Activated T-cell treated with anti-CD3 and anti-CD28 coated beads, Interleukin-2, amount 50 U/mL, for 24 hours (primary cell): ENCODE results near the gene EML1.

Experiments
- DNase-seq: peaks from one replicate; pipeline ENCODE4 v3.0.0-alpha.2; 2020
- H3K27ac Mint-ChIP-seq: 2 replicates; pipeline ENCODE4 v1.8.0; 2020; ENCODE audit warnings: mild to moderate bottlenecking, mixed read lengths
- H3K27me3 Mint-ChIP-seq: 2 replicates; pipeline ENCODE4 v1.8.0; 2020; ENCODE audit warnings: mixed read lengths
- H3K36me3 Mint-ChIP-seq: 2 replicates; pipeline ENCODE4 v1.8.0; 2020; ENCODE audit warnings: low read depth, mixed read lengths
- H3K4me1 Mint-ChIP-seq: 2 replicates; pipeline ENCODE4 v1.8.0; 2020; ENCODE audit warnings: low read depth, mixed read lengths
- H3K4me3 Mint-ChIP-seq: 2 replicates; pipeline ENCODE4 v1.8.0; 2020; ENCODE audit warnings: mild to moderate bottlenecking, moderate library complexity, mixed read lengths
- H3K9me3 Mint-ChIP-seq: 2 replicates; pipeline ENCODE4 v1.8.0; 2020; ENCODE audit warnings: mixed read lengths

The EML1 gene

GRCh38 chr14:99764222-99764706, 28.9 kb upstream of the EML1 start:
- Mint-ChIP-seq H3K27ac (no peak overlapping the region), H3K36me3 (no peaks in the 10 kb centered on the region), H3K9me3 (no peaks in the 10 kb centered on the region), H3K27me3 (peaks cover 13% of the 10 kb centered on the region), H3K4me3 (no peak overlapping the region), H3K4me1 (no peaks in the 10 kb centered on the region)
- no peak for DNase-seq

- Mint-ChIP-seq H3K4me1 (no peaks in the 10 kb centered on the region), H3K4me3 (no peak overlapping the region), H3K9me3 (no peaks in the 10 kb centered on the region), H3K27me3 (peaks cover 6% of the 10 kb centered on the region), H3K27ac (no peak overlapping the region), H3K36me3 (no peaks in the 10 kb centered on the region)
- DNase-seq: no peak
These were observed 24.8 kb upstream of the EML1 start for GRCh38 chr14:99768381-99768780.

GRCh38 chr14:99769123-99769522, 24.1 kb upstream of the EML1 start:
- Mint-ChIP-seq H3K4me1 (peaks cover under 1% of the 10 kb centered on the region), H3K27me3 (peaks cover 6% of the 10 kb centered on the region), H3K9me3 (no peaks in the 10 kb centered on the region), H3K27ac (no peak overlapping the region), H3K4me3 (no peak overlapping the region), H3K36me3 (no peaks in the 10 kb centered on the region)
- no peak for DNase-seq

- no peak overlapping the region for H3K4me3 Mint-ChIP-seq
- peaks cover 11% of the 10 kb centered on the region for H3K27me3 Mint-ChIP-seq
- H3K27ac Mint-ChIP-seq: no peak overlapping the region
- H3K36me3 Mint-ChIP-seq: no peaks in the 10 kb centered on the region
- no peaks in the 10 kb centered on the region for H3K9me3 Mint-ChIP-seq
- no peak for DNase-seq
- peaks cover 6% of the 10 kb centered on the region for H3K4me1 Mint-ChIP-seq
These were observed 23.4 kb upstream of the EML1 start for GRCh38 chr14:99769799-99770198.

GRCh38 chr14:99772371-99773283, 20.6 kb upstream of the EML1 start:
- H3K9me3 Mint-ChIP-seq: no peaks in the 10 kb centered on the region
- no peak overlapping the region for H3K27ac Mint-ChIP-seq
- H3K4me1 Mint-ChIP-seq: peaks cover 11% of the 10 kb centered on the region
- no peak for DNase-seq
- H3K36me3 Mint-ChIP-seq: no peaks in the 10 kb centered on the region
- H3K4me3 Mint-ChIP-seq: no peak overlapping the region
- peaks cover 32% of the 10 kb centered on the region for H3K27me3 Mint-ChIP-seq

- Mint-ChIP-seq H3K27ac (no peak overlapping the region), H3K36me3 (no peaks in the 10 kb centered on the region), H3K9me3 (peaks cover 2% of the 10 kb centered on the region), H3K4me1 (peaks cover 11% of the 10 kb centered on the region), H3K27me3 (peaks cover 44% of the 10 kb centered on the region), H3K4me3 (no peak overlapping the region)
- DNase-seq: no peak
These were observed 19.4 kb upstream of the EML1 start for GRCh38 chr14:99773521-99774497.

GRCh38 chr14:99774556-99775307, 18.5 kb upstream of the EML1 start:
- Mint-ChIP-seq H3K4me1 (peaks cover 11% of the 10 kb centered on the region), H3K4me3 (no peak overlapping the region), H3K36me3 (no peaks in the 10 kb centered on the region), H3K9me3 (peaks cover 10% of the 10 kb centered on the region), H3K27ac (no peak overlapping the region), H3K27me3 (peaks cover 52% of the 10 kb centered on the region)
- no peak for DNase-seq

GRCh38 chr14:99775351-99775750, 17.9 kb upstream of the EML1 start:
- Mint-ChIP-seq H3K36me3 (no peaks in the 10 kb centered on the region), H3K4me1 (peaks cover 11% of the 10 kb centered on the region), H3K27ac (no peak overlapping the region), H3K9me3 (peaks cover 10% of the 10 kb centered on the region), H3K27me3 (peaks cover 58% of the 10 kb centered on the region), H3K4me3 (no peak overlapping the region)
- DNase-seq: no peak

- H3K27ac Mint-ChIP-seq: no peak overlapping the region
- H3K4me1 Mint-ChIP-seq: peaks cover 11% of the 10 kb centered on the region
- peaks cover 10% of the 10 kb centered on the region for H3K9me3 Mint-ChIP-seq
- H3K36me3 Mint-ChIP-seq: no peaks in the 10 kb centered on the region
- H3K4me3 Mint-ChIP-seq: no peak overlapping the region
- peaks cover 70% of the 10 kb centered on the region for H3K27me3 Mint-ChIP-seq
- no peak for DNase-seq
These were observed 15.3 kb upstream of the EML1 start for GRCh38 chr14:99777951-99778350.

- peaks cover 10% of the 10 kb centered on the region for H3K9me3 Mint-ChIP-seq
- no peak overlapping the region for H3K27ac Mint-ChIP-seq
- no peak for DNase-seq
- H3K4me3 Mint-ChIP-seq: no peak overlapping the region
- H3K27me3 Mint-ChIP-seq: peaks cover 65% of the 10 kb centered on the region
- no peaks in the 10 kb centered on the region for H3K36me3 Mint-ChIP-seq
- H3K4me1 Mint-ChIP-seq: peaks cover 5% of the 10 kb centered on the region
These were observed 13.5 kb upstream of the EML1 start for GRCh38 chr14:99779751-99780150.

- H3K4me3 Mint-ChIP-seq: no peak overlapping the region
- DNase-seq: no peak
- peaks cover 10% of the 10 kb centered on the region for H3K9me3 Mint-ChIP-seq
- H3K27ac Mint-ChIP-seq: no peak overlapping the region
- peaks cover 58% of the 10 kb centered on the region for H3K27me3 Mint-ChIP-seq
- H3K36me3 Mint-ChIP-seq: no peaks in the 10 kb centered on the region
- H3K4me1 Mint-ChIP-seq: no peaks in the 10 kb centered on the region
These were observed 12.5 kb upstream of the EML1 start for GRCh38 chr14:99780690-99781089.

- no peaks in the 10 kb centered on the region for H3K36me3 Mint-ChIP-seq
- no peak overlapping the region for H3K27ac Mint-ChIP-seq
- DNase-seq: no peak
- no peaks in the 10 kb centered on the region for H3K4me1 Mint-ChIP-seq
- H3K9me3 Mint-ChIP-seq: peaks cover 10% of the 10 kb centered on the region
- no peak overlapping the region for H3K4me3 Mint-ChIP-seq
- peaks cover 57% of the 10 kb centered on the region for H3K27me3 Mint-ChIP-seq
These were observed 12.1 kb upstream of the EML1 start for GRCh38 chr14:99781091-99781490.

GRCh38 chr14:99781853-99782610, 11.2 kb upstream of the EML1 start:
- Mint-ChIP-seq H3K4me1 (no peaks in the 10 kb centered on the region), H3K27me3 (peaks cover 50% of the 10 kb centered on the region), H3K27ac (no peak overlapping the region), H3K9me3 (peaks cover 10% of the 10 kb centered on the region), H3K36me3 (no peaks in the 10 kb centered on the region), H3K4me3 (no peak overlapping the region)
- DNase-seq: no peak
